ENCODE measurements around the gene RNF112. TPM values are rescaled to one million over a fixed set of nuclear protein-coding genes. Genes with fewer than 3 reads are reported as not detected.

Gene RNF112
- total RNA-seq, 1 experiment from 2014 or later, result 4.9 TPM

DNA sequence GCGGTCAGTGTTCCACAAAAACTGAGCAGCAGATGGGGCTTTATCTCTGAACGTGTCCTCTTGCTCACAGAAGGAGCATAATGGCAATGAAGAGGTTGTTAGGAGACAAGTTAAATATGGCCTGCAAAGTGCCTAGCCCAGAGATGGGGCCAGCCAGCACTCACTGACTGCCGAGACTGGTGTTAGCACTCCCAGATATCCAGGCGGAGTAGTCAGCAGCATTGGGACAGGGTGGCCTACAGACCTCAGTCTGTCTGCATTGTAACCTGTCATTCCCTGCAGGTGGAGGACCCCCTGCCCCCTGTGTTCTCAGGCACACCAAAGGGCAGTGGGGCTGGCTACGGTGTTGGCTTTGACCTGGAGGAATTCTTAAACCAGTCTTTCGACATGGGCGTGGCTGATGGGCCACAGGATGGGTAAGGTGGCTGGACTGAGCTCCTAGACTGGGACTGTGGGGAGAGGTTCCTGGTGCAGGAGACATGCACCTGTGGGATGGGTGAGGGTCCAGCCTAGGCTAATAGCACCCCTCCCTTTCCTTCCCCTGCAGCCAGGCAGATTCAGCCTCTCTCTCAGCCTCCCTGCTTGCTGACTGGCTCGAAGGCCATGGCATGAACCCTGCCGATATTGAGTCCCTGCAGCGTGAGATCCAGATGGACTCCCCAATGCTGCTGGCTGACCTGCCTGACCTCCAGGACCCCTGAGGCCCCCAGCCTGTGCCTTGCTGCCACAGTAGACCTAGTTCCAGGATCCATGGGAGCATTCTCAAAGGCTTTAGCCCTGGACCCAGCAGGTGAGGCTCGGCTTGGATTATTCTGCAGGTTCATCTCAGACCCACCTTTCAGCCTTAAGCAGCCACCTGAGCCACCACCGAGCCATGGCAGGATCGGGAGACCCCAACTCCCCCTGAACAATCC, 28.2 kb upstream of the RNF112 start:
- CTCF ChIA-PET, result no interaction called here

More for the DNA sequence above, 28.2 kb upstream of the RNF112 start:
- Mint-ChIP-seq H3K27me3 (ENCODE audit: low read depth) (no peaks in the 10 kb centered on the region), H3K27ac (no peak overlapping the region), H3K36me3 (peaks cover 49% of the 10 kb centered on the region), H3K4me1 (peaks cover 36% of the 10 kb centered on the region), H3K9me3 (no peaks in the 10 kb centered on the region), H3K4me3 (no peak overlapping the region)
- DNase-seq (ENCODE audit: low spot score), result no peak
- ATAC-seq, result no peak
- no peak for TF ChIP-seq NR2C2 (CRISPR knock-in tag; IDR thresholded peaks at IDR 0.05)
- TF ChIP-seq, protein P1, sequence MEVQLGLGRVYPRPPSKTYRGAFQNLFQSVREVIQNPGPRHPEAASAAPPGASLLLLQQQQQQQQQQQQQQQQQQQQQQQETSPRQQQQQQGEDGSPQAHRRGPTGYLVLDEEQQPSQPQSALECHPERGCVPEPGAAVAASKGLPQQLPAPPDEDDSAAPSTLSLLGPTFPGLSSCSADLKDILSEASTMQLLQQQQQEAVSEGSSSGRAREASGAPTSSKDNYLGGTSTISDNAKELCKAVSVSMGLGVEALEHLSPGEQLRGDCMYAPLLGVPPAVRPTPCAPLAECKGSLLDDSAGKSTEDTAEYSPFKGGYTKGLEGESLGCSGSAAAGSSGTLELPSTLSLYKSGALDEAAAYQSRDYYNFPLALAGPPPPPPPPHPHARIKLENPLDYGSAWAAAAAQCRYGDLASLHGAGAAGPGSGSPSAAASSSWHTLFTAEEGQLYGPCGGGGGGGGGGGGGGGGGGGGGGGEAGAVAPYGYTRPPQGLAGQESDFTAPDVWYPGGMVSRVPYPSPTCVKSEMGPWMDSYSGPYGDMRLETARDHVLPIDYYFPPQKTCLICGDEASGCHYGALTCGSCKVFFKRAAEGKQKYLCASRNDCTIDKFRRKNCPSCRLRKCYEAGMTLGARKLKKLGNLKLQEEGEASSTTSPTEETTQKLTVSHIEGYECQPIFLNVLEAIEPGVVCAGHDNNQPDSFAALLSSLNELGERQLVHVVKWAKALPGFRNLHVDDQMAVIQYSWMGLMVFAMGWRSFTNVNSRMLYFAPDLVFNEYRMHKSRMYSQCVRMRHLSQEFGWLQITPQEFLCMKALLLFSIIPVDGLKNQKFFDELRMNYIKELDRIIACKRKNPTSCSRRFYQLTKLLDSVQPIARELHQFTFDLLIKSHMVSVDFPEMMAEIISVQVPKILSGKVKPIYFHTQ (CRISPR knock-in tag; IDR thresholded peaks at IDR 0.05), result no peak
- no peak for TF ChIP-seq PRRX2 (CRISPR knock-in tag; IDR thresholded peaks at IDR 0.05)
- TF ChIP-seq OVOL2 (CRISPR knock-in tag; IDR thresholded peaks at IDR 0.05; ENCODE audit: borderline replicate concordance), result no peak
- TF ChIP-seq, protein P2, sequence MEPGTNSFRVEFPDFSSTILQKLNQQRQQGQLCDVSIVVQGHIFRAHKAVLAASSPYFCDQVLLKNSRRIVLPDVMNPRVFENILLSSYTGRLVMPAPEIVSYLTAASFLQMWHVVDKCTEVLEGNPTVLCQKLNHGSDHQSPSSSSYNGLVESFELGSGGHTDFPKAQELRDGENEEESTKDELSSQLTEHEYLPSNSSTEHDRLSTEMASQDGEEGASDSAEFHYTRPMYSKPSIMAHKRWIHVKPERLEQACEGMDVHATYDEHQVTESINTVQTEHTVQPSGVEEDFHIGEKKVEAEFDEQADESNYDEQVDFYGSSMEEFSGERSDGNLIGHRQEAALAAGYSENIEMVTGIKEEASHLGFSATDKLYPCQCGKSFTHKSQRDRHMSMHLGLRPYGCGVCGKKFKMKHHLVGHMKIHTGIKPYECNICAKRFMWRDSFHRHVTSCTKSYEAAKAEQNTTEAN (CRISPR knock-in tag; IDR thresholded peaks at IDR 0.05), result no peak
- TF ChIP-seq SMAD4 (CRISPR knock-in tag; IDR thresholded peaks at IDR 0.05), result no peak
- TF ChIP-seq, protein P3, sequence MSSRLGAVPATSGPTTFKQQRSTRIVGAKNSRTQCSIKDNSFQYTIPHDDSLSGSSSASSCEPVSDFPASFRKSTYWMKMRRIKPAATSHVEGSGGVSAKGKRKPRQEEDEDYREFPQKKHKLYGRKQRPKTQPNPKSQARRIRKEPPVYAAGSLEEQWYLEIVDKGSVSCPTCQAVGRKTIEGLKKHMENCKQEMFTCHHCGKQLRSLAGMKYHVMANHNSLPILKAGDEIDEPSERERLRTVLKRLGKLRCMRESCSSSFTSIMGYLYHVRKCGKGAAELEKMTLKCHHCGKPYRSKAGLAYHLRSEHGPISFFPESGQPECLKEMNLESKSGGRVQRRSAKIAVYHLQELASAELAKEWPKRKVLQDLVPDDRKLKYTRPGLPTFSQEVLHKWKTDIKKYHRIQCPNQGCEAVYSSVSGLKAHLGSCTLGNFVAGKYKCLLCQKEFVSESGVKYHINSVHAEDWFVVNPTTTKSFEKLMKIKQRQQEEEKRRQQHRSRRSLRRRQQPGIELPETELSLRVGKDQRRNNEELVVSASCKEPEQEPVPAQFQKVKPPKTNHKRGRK (CRISPR knock-in tag; IDR thresholded peaks at IDR 0.05; ENCODE audit: borderline replicate concordance), result no peak
- no peak for TF ChIP-seq ZNF138 (CRISPR knock-in tag; conservative IDR thresholded peaks at IDR 0.05)
- TF ChIP-seq EMX1 (CRISPR knock-in tag; IDR thresholded peaks at IDR 0.05), result no peak
- TF ChIP-seq CREM (CRISPR knock-in tag; IDR thresholded peaks at IDR 0.05), result no peak
- TF ChIP-seq, protein P4, sequence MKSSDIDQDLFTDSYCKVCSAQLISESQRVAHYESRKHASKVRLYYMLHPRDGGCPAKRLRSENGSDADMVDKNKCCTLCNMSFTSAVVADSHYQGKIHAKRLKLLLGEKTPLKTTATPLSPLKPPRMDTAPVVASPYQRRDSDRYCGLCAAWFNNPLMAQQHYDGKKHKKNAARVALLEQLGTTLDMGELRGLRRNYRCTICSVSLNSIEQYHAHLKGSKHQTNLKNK (CRISPR knock-in tag; IDR thresholded peaks at IDR 0.05), result no peak
- TF ChIP-seq, protein P5, sequence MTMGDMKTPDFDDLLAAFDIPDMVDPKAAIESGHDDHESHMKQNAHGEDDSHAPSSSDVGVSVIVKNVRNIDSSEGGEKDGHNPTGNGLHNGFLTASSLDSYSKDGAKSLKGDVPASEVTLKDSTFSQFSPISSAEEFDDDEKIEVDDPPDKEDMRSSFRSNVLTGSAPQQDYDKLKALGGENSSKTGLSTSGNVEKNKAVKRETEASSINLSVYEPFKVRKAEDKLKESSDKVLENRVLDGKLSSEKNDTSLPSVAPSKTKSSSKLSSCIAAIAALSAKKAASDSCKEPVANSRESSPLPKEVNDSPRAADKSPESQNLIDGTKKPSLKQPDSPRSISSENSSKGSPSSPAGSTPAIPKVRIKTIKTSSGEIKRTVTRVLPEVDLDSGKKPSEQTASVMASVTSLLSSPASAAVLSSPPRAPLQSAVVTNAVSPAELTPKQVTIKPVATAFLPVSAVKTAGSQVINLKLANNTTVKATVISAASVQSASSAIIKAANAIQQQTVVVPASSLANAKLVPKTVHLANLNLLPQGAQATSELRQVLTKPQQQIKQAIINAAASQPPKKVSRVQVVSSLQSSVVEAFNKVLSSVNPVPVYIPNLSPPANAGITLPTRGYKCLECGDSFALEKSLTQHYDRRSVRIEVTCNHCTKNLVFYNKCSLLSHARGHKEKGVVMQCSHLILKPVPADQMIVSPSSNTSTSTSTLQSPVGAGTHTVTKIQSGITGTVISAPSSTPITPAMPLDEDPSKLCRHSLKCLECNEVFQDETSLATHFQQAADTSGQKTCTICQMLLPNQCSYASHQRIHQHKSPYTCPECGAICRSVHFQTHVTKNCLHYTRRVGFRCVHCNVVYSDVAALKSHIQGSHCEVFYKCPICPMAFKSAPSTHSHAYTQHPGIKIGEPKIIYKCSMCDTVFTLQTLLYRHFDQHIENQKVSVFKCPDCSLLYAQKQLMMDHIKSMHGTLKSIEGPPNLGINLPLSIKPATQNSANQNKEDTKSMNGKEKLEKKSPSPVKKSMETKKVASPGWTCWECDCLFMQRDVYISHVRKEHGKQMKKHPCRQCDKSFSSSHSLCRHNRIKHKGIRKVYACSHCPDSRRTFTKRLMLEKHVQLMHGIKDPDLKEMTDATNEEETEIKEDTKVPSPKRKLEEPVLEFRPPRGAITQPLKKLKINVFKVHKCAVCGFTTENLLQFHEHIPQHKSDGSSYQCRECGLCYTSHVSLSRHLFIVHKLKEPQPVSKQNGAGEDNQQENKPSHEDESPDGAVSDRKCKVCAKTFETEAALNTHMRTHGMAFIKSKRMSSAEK (CRISPR knock-in tag; IDR thresholded peaks at IDR 0.05; ENCODE audit: borderline replicate concordance), result no peak
- no peak for TF ChIP-seq ZNF232 (CRISPR knock-in tag; IDR thresholded peaks at IDR 0.05)
- POLR2A ChIA-PET, result no interaction called here
